HepG2 (cell line): ENCODE results near the gene ZAR1L. TPM values are rescaled to one million over a fixed set of nuclear protein-coding genes. Genes with fewer than 3 reads are reported as not detected.
A peak's percentile ranks its signal among the peaks of the same experiment; 100 is the strongest.

Source experiments
- AGO2 ChIP-seq: fragments of 200-400 bp; formaldehyde crosslinking; optimal IDR thresholded peaks from 2 replicates; pipeline ENCODE3; 2017; ENCODE audit warnings: mild to moderate bottlenecking, low read depth, low read length, moderate library complexity
- ELF3 ChIP-seq: IDR thresholded peaks from 2 replicates; pipeline ENCODE4 v1.6.1; 2016; ENCODE audit warnings: missing genetic modification reagents, missing compliant biosample characterization
- HINFP ChIP-seq: sonication (generic); formaldehyde crosslinking; IDR thresholded peaks from 2 replicates; pipeline ENCODE4 v1.4.0; 2020; ENCODE audit warnings: low read depth, mild to moderate bottlenecking, missing genetic modification reagents
- MIXL1 ChIP-seq: IDR thresholded peaks from 2 replicates; pipeline ENCODE4 v1.6.1; 2016
- NCOA2 ChIP-seq: sonication (generic); formaldehyde crosslinking; IDR thresholded peaks from 2 replicates; pipeline ENCODE4 v1.8.0; 2022; ENCODE audit warnings: inconsistent platforms
- STAT6 ChIP-seq: sonication (generic); formaldehyde crosslinking; IDR thresholded peaks from 2 replicates; pipeline ENCODE4 v1.4.0; 2020; ENCODE audit warnings: missing genetic modification reagents, mild to moderate bottlenecking, borderline replicate concordance
- ZNF230 ChIP-seq: sonication (generic); formaldehyde crosslinking; IDR thresholded peaks from 2 replicates; pipeline ENCODE4 v1.4.0; 2020; ENCODE audit warnings: mild to moderate bottlenecking, missing genetic modification reagents
- ZNF362 ChIP-seq: sonication (generic); formaldehyde crosslinking; IDR thresholded peaks from 2 replicates; pipeline ENCODE4 v1.4.0; 2020; ENCODE audit warnings: missing genetic modification reagents, mild to moderate bottlenecking, borderline replicate concordance
- ZNF609 ChIP-seq: sonication (generic); formaldehyde crosslinking; IDR thresholded peaks from 2 replicates; pipeline ENCODE4 v1.4.0; 2020; ENCODE audit warnings: mild to moderate bottlenecking, missing genetic modification reagents, borderline replicate concordance
- polyA plus RNA-seq, 8 experiments: library from polyadenylated mRNA; depleted of rRNA in 3 of 8; stranded (reverse) in 7 of 8; unstranded in 1 of 8; fragments of >200 nt; fragmentation: Illumina TruSeq in 4 of 8; extraction: Trizol in 4 of 8; gene quantifications; 2 replicates each; pipeline versions ENCODE4 v1.2.1 to v1.2.3, GENCODE V29; 2011 to 2016; ENCODE audit warnings: low read depth in 4 of 8, missing spikeins in 1 of 8, mixed read lengths in 1 of 8; ENCODE audit not compliant: insufficient read depth in 1 of 8
- total RNA-seq, 5 experiments: library from RNA; depleted of rRNA; stranded (reverse); fragments of >200 nt; fragmentation: Illumina TruSeq; extraction: Trizol; gene quantifications; 2 replicates each; pipeline ENCODE4 v1.2.3, GENCODE V29; 2016; ENCODE audit warnings: low read depth in 1 of 5

ZAR1L gene
- total and polyA plus RNA-seq, 2 of the 13 experiments (the other 11 are each of a cell fraction or from before 2014, with no cell fraction given) = 0.09 TPM; not detected in 1

- TF ChIP-seq ZNF609 (peak; percentile 61; the same call in 1 of the 2 replicates), ELF3 (CRISPR knock-in tag) (peak; percentile 91), ZNF230 (CRISPR knock-in tag) (no peak), AGO2 (no peak), STAT6 (CRISPR knock-in tag) (no peak), ZNF362 (CRISPR knock-in tag) (0 out of 2 replicates have a peak, but pooled peaks have one; percentile 11), MIXL1 (CRISPR knock-in tag) (peak; percentile 85), NCOA2 (CRISPR knock-in tag) (peak; percentile 92), HINFP (no peak)
Observed at GRCh38 chr13:32255724-32256109, 59.4 kb downstream of the ZAR1L start (continued).
